HG03103 (cell line): Measurements from ENCODE around the gene CD274.
"Not testable (repeated sequence)": the region's sequence is repeated elsewhere in the genome, so short reads cannot be mapped to it uniquely, and the experiment has no call there.

Experiments used
- ATAC-seq: cut with Tn5 transposase; IDR thresholded peaks from one replicate; pipeline ENCODE4 v1.9.1; 2021; ENCODE audit warnings: low read depth; ENCODE audit not compliant: unreplicated experiment

The CD274 gene

GRCh38 chr9:5450359-5451091 is at the start of gene CD274:
Gene CD274 (plus strand): TSS chr9:5450542. CDS start chr9:5456114, 5,572 bp downstream.
- ATAC-seq = peak; percentile 63

- ATAC-seq = no peak
Measured at GRCh38 chr9:5402217-5402616, 48.1 kb upstream of the CD274 start.

DNA sequence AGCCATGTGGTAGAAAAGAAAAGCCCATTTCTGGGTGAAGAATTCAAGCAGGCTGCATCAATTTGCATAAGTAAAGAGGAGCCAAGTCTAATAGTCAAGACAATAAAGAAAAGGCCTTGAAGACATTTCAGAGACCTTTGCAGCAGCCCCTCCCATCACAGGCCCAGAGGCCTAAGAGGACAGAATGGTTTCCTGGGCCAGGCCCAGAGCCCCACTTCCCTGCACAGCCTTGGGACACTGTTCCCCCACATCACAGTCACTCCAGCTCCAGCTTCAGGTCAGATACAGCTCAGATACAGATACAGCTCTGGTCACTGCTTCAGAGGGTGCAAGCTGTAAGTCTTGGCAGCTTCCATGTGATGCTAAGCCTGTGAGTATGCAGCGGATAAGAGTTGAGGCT is 41.7 kb upstream of the CD274 start:
- ATAC-seq = no peak

DNA sequence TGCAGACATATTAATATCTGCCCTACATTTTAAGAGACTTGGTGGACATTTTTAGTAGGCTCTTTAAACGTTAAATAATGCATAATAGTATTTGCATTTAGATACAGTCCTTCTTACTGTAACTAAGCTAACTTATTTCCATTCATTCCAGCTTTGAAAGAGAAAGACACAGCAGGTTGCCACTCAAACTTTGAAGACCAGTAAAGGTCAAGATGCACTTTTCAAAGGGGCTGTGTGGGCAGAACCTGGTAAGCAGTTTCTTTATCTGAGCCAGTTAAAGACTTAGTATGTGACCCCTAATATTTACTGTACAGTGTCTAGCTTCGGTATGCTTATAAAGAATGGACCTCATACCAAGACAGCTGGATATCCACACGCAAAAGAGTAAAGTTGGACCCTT is 33.4 kb upstream of the CD274 start:
- no peak for ATAC-seq

GRCh38 chr9:5418481-5418880 is 31.9 kb upstream of the CD274 start:
- ATAC-seq = no peak

DNA sequence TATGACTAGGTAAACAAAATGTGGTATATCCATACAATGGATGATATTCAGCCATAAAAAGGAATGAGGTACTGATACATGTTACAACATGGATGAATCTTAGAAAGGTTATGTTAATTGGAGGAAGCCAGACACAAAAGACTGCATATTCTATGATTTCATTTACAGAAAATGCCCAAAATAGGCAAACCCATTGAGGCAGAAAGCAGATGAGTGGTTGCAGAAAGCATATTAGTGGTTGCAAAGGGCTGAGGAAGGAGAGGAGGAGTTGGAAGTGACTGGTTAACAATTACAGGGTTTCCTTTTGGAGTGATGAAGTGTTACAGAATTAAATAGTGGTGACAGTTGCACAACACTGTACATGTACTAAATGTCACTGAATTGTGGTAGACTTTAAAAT is 30.4 kb upstream of the CD274 start:
- ATAC-seq = no peak

GRCh38 chr9:5421163-5421562 is 29.2 kb upstream of the CD274 start:
- no peak for ATAC-seq

- no peak for ATAC-seq
Measured at GRCh38 chr9:5422276-5422675, 28.1 kb upstream of the CD274 start.

GRCh38 chr9:5425006-5425628 is 25.2 kb upstream of the CD274 start:
- no peak for ATAC-seq

GRCh38 chr9:5427005-5427404 is 23.3 kb upstream of the CD274 start:
- no peak for ATAC-seq

GRCh38 chr9:5428172-5428571 is 22.2 kb upstream of the CD274 start:
- no peak for ATAC-seq

GRCh38 chr9:5428794-5429528 is 21.4 kb upstream of the CD274 start:
- ATAC-seq = no peak

GRCh38 chr9:5429873-5430564 is 20.3 kb upstream of the CD274 start:
- no peak for ATAC-seq

- no peak for ATAC-seq
Measured at GRCh38 chr9:5430912-5431311, 19.4 kb upstream of the CD274 start.

GRCh38 chr9:5432890-5433289 is 17.5 kb upstream of the CD274 start:
- ATAC-seq = not testable (repeated sequence)

GRCh38 chr9:5433328-5433727 is 17.0 kb upstream of the CD274 start:
- ATAC-seq = not testable (repeated sequence)

DNA sequence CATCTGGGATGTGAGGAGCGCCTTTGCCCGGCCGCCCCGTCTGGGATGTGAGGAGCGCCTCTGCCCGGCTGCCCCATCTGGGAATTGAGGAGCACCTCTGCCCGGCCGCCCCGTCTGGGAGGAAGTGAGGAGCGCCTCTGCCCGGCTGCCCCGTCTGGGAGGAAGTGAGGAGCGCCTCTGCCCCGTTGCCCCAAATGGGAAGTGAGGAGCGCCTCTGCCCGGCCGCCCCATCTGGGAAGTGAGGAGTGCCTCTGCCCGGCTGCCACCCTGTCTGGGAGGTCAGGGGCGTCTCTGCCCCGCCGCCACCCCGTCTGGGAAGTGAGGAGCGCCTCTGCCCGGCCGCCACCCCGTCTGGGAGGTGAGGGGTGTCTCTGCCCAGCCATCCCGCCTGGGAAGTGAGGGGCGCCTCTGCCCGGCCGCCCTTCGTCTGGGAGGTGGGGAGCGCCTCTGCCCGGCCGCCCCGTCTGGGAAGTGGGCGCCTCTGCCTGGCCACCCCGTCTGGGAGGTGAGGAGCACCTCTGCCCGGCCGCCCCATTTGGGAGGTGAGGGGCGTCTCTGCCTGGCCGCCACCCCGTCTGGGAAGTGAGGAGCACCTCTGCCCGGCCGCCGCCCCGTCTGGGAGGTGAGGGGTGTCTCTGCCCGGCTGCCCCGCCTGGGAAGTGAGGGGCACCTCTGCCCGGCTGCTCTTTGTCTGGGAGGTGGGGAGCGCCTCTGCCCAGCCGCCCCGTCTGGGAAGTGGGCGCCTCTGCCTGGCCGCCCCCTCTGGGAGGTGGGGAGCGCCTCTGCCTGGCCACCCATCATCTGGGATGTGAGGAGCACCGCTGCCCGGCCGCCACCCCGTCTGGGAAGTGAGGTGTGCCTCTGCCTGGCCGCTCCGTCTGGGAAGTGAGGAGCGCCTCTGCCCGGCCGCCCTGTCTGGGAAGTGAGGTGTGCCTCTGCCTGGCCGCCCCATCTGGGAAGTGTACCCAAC is 16.2 kb upstream of the CD274 start:
- not testable (repeated sequence) for ATAC-seq

- ATAC-seq = no peak
Measured at GRCh38 chr9:5435912-5436311, 14.4 kb upstream of the CD274 start.

- ATAC-seq = no peak
Measured at GRCh38 chr9:5436441-5436840, 13.9 kb upstream of the CD274 start.
